HEK293T (cell line): ENCODE measurements around the gene ST6GALNAC5.

Experiments
- CTCF ChIA-PET: fragments of 350-600 bp; formaldehyde crosslinking; extraction: SDS; loops from one replicate; lab custom pipeline; 2021; ENCODE audit warnings: antibody characterized with exemption, inconsistent platforms; lab: Yijun Ruan, JAX
- POLR2A ChIA-PET: fragments of 350-600 bp; formaldehyde crosslinking; extraction: SDS; loops from one replicate; lab custom pipeline; 2020; ENCODE audit warnings: antibody characterized with exemption, inconsistent platforms; lab: Yijun Ruan, JAX
- DNase-seq: peaks from one replicate; pipeline ENCODE4 v3.0.0; 2012; ENCODE audit warnings: mixed read lengths; ENCODE audit errors: extremely low spot score
- ARNT ChIP-seq: fragments of 450-650 bp; IDR thresholded peaks from 2 replicates; pipeline ENCODE4 v1.6.1; 2017; ENCODE audit warnings: mild to moderate bottlenecking
- BHLHE40 ChIP-seq: fragments of 450-650 bp; IDR thresholded peaks from 2 replicates; pipeline ENCODE4 v1.6.1; 2016; ENCODE audit warnings: mild to moderate bottlenecking, moderate library complexity, borderline replicate concordance
- CTBP1 ChIP-seq: fragments of 450-650 bp; IDR thresholded peaks from 2 replicates; pipeline ENCODE4 v1.6.1; 2016; ENCODE audit warnings: borderline replicate concordance
- ELF4 ChIP-seq: fragments of 450-650 bp; IDR thresholded peaks from 2 replicates; pipeline ENCODE4 v1.6.1; 2017; ENCODE audit warnings: antibody characterized with exemption
- FOXA1 ChIP-seq: fragments of 450-650 bp; IDR thresholded peaks from 2 replicates; pipeline ENCODE4 v1.6.1; 2016; ENCODE audit warnings: mild to moderate bottlenecking
- FOXK2 ChIP-seq: fragments of 450-650 bp; IDR thresholded peaks from 2 replicates; pipeline ENCODE4 v1.6.1; 2016; ENCODE audit warnings: mild to moderate bottlenecking
- FOXM1 ChIP-seq: fragments of 450-650 bp; IDR thresholded peaks from 2 replicates; pipeline ENCODE4 v1.6.1; 2017; ENCODE audit warnings: mild to moderate bottlenecking, borderline replicate concordance
- HDGF ChIP-seq: fragments of 450-650 bp; IDR thresholded peaks from 2 replicates; pipeline ENCODE4 v1.6.1; 2017; ENCODE audit warnings: antibody characterized with exemption, borderline replicate concordance
- L3MBTL2 ChIP-seq: fragments of 450-650 bp; conservative IDR thresholded peaks from 2 replicates; pipeline ENCODE4 v1.6.1; 2016; ENCODE audit warnings: mild to moderate bottlenecking
- LEF1 ChIP-seq: fragments of 450-650 bp; IDR thresholded peaks from 2 replicates; pipeline ENCODE4 v1.6.1; 2017; ENCODE audit warnings: mild to moderate bottlenecking, borderline replicate concordance
- NFRKB ChIP-seq: fragments of 450-650 bp; IDR thresholded peaks from 2 replicates; pipeline ENCODE4 v1.6.1; 2016; ENCODE audit warnings: mild to moderate bottlenecking, moderate library complexity
- SP1 ChIP-seq: fragments of 450-650 bp; IDR thresholded peaks from 2 replicates; pipeline ENCODE4 v1.6.1; 2017
- SUZ12 ChIP-seq: fragments of 450-650 bp; IDR thresholded peaks from 2 replicates; pipeline ENCODE4 v1.6.1; 2016; ENCODE audit warnings: mild to moderate bottlenecking
- TARDBP ChIP-seq: fragments of 450-650 bp; IDR thresholded peaks from 2 replicates; pipeline ENCODE4 v1.6.1; 2016
- ZNF384 ChIP-seq: fragments of 450-650 bp; IDR thresholded peaks from 2 replicates; pipeline ENCODE4 v1.6.1; 2016
- TF ChIP-seq, protein P1 (sequence below): fragments of 450-650 bp; IDR thresholded peaks from 2 replicates; pipeline ENCODE4 v1.6.1; 2016

Gene ST6GALNAC5

DNA sequence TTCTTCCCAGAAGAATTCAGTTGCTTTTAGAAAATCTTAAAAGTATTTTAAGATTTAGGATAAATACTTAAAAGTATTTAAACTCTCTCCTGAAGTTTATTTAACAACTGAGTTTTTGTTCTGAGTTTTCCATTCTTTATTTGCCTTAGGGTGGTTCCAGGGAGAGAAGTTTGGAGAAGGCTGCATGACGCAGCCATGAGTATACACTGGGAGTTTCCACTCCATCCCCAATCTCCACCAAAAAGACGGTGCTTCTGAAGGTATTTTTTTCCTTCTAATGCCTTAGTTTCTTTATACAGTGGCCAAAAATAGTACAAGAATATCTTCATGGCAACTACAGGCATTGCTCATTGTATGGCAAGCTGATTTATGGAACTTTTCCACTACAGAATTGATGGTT lies 122.7 kb downstream of the ST6GALNAC5 start:
- POLR2A ChIA-PET: no interaction called here
- DNase-seq: no peak
- CTCF ChIA-PET: no interaction called here
- TF ChIP-seq LEF1 (no peak), FOXK2 (no peak), BHLHE40 (no peak), HDGF (no peak), TARDBP (no peak), ELF4 (no peak), FOXA1 (no peak), CTBP1 (no peak), ARNT (no peak), FOXM1 (no peak), SUZ12 (no peak), ZNF384 (no peak), SP1 (no peak), L3MBTL2 (no peak), NFRKB (no peak)
- TF ChIP-seq, protein P1, sequence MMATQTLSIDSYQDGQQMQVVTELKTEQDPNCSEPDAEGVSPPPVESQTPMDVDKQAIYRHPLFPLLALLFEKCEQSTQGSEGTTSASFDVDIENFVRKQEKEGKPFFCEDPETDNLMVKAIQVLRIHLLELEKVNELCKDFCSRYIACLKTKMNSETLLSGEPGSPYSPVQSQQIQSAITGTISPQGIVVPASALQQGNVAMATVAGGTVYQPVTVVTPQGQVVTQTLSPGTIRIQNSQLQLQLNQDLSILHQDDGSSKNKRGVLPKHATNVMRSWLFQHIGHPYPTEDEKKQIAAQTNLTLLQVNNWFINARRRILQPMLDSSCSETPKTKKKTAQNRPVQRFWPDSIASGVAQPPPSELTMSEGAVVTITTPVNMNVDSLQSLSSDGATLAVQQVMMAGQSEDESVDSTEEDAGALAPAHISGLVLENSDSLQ: no peak

DNA sequence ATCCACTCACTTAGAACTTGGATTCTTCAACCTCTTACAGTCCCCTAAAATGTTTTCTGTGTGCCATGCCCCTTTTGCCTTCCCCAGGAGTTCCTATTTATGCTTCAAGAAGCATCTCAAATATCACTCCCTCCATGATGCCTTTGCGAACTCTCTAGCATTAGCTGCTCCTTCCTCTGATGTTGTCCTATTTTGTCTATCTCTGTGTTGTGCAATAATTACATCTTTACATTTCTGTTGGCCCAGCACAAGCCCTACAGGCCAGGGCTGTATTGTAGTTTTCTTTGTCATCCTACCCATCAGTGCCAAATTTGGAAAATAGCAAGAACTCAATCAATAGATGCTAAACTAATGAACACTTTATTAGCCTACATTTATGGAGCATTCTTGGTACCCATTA lies 125.8 kb downstream of the ST6GALNAC5 start:
- ChIA-PET CTCF (no interaction called here), POLR2A (no interaction called here)
- no peak for DNase-seq
- TF ChIP-seq FOXA1 (no peak), ARNT (no peak), SP1 (no peak), LEF1 (no peak)

GRCh38 chr1:76998582-76999223 lies 131.4 kb downstream of the ST6GALNAC5 start:
- DNase-seq: no peak
- ChIA-PET POLR2A (no interaction called here), CTCF (no interaction called here)
- TF ChIP-seq CTBP1 (no peak), FOXA1 (no peak), ELF4 (no peak), ARNT (no peak), NFRKB (no peak), SP1 (no peak), ZNF384 (no peak), SUZ12 (no peak), L3MBTL2 (no peak), FOXK2 (no peak), FOXM1 (no peak), HDGF (no peak), LEF1 (no peak), TARDBP (no peak), BHLHE40 (no peak)
- TF ChIP-seq, protein P1: no peak

- TF ChIP-seq L3MBTL2 (no peak), FOXK2 (no peak), NFRKB (no peak), CTBP1 (no peak), TARDBP (no peak), SUZ12 (no peak), LEF1 (no peak), ARNT (no peak)
Measured at GRCh38 chr1:77007675-77008074, 140.4 kb downstream of the ST6GALNAC5 start.

DNA sequence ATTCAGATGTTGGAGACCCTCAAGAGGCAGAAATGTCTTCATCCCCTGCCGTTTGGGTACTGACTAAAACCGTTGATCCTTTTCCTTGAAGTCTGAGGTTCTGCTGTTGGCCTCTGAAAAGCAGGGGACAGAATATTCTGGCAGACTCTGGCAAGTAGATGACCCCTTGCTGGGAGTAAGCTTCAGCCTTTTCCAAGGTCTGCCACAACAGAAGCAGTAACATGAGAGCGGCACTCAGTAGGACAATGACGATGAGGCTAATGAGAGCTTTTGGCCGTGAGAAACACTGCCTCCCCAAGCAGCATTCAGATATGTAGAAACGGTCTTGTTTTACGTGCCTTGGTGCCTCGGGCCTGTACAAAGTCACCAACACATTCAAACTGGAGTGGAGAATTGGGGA lies 143.7 kb downstream of the ST6GALNAC5 start:
- TF ChIP-seq ZNF384 (no peak), ARNT (no peak), SUZ12 (no peak), HDGF (no peak), FOXA1 (no peak), FOXM1 (no peak), CTBP1 (no peak), L3MBTL2 (no peak), NFRKB (no peak), BHLHE40 (no peak), FOXK2 (no peak), LEF1 (no peak), SP1 (no peak), ELF4 (no peak), TARDBP (no peak)
- TF ChIP-seq, protein P1: no peak
- CTCF ChIA-PET: no interaction called here
- POLR2A ChIA-PET: no interaction called here

More at GRCh38 chr1:77007675-77008074, 140.4 kb downstream of the ST6GALNAC5 start:
- DNase-seq: no peak
- ChIA-PET CTCF (no interaction called here), POLR2A (no interaction called here)

GRCh38 chr1:77012066-77012465 lies 144.8 kb downstream of the ST6GALNAC5 start:
- no peak for TF ChIP-seq L3MBTL2
- no peak for TF ChIP-seq FOXA1
- TF ChIP-seq FOXK2: no peak
- no peak for TF ChIP-seq ARNT
- TF ChIP-seq CTBP1: no peak
- TF ChIP-seq BHLHE40: no peak
- TF ChIP-seq SUZ12: no peak
- TF ChIP-seq NFRKB: no peak
- no peak for TF ChIP-seq FOXM1
- no peak for TF ChIP-seq ELF4
- no peak for TF ChIP-seq HDGF
- TF ChIP-seq ZNF384: no peak
- no peak for TF ChIP-seq SP1
- DNase-seq: no peak
- CTCF ChIA-PET: no interaction called here
- POLR2A ChIA-PET: no interaction called here

More for the DNA sequence above, 143.7 kb downstream of the ST6GALNAC5 start:
- DNase-seq: no peak
